ENCODE data around the gene BRINP2.

DNA sequence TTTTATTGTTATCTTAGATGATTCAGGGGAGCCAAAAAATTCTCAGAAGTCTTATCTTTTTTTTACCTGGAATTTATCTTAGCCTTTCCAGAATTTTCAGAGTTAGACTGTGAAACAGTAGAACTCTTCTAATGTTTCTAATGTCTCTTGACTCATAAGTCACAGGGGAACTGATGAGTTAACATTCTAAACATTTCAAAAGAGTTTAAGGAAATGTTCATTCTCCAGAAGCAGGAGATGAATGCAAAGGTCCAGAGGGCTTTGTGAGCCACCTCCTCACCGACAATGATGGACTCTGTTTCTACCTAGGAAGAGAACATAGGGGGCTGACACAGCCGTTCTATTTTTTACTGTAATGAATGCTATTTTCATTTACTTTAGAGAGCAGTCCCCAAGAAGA, 157.5 kb downstream of the BRINP2 start:
- TF ChIP-seq, protein P1, sequence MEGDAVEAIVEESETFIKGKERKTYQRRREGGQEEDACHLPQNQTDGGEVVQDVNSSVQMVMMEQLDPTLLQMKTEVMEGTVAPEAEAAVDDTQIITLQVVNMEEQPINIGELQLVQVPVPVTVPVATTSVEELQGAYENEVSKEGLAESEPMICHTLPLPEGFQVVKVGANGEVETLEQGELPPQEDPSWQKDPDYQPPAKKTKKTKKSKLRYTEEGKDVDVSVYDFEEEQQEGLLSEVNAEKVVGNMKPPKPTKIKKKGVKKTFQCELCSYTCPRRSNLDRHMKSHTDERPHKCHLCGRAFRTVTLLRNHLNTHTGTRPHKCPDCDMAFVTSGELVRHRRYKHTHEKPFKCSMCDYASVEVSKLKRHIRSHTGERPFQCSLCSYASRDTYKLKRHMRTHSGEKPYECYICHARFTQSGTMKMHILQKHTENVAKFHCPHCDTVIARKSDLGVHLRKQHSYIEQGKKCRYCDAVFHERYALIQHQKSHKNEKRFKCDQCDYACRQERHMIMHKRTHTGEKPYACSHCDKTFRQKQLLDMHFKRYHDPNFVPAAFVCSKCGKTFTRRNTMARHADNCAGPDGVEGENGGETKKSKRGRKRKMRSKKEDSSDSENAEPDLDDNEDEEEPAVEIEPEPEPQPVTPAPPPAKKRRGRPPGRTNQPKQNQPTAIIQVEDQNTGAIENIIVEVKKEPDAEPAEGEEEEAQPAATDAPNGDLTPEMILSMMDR (IDR thresholded peaks at IDR 0.05): no peak
- TF ChIP-seq POLR2A (IDR thresholded peaks at IDR 0.05): no peak
